HG03558 (cell line): ENCODE results near the gene KCNV2.

Source experiments
- ATAC-seq: cut with Tn5 transposase; IDR thresholded peaks from one replicate; pipeline ENCODE4 v1.9.1; 2021; ENCODE audit warnings: moderate number of reproducible peaks; ENCODE audit not compliant: unreplicated experiment; ENCODE audit errors: extremely low read depth

The KCNV2 gene

DNA sequence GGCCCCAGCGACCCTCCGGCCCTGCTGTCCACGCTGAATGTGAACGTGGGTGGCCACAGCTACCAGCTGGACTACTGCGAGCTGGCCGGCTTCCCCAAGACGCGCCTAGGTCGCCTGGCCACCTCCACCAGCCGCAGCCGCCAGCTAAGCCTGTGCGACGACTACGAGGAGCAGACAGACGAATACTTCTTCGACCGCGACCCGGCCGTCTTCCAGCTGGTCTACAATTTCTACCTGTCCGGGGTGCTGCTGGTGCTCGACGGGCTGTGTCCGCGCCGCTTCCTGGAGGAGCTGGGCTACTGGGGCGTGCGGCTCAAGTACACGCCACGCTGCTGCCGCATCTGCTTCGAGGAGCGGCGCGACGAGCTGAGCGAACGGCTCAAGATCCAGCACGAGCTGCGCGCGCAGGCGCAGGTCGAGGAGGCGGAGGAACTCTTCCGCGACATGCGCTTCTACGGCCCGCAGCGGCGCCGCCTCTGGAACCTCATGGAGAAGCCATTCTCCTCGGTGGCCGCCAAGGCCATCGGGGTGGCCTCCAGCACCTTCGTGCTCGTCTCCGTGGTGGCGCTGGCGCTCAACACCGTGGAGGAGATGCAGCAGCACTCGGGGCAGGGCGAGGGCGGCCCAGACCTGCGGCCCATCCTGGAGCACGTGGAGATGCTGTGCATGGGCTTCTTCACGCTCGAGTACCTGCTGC lies 839 bp downstream of the KCNV2 start:
- ATAC-seq, result no peak

DNA sequence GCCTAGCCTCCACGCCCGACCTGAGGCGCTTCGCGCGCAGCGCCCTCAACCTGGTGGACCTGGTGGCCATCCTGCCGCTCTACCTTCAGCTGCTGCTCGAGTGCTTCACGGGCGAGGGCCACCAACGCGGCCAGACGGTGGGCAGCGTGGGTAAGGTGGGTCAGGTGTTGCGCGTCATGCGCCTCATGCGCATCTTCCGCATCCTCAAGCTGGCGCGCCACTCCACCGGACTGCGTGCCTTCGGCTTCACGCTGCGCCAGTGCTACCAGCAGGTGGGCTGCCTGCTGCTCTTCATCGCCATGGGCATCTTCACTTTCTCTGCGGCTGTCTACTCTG lies 1.4 kb downstream of the KCNV2 start:
- no peak for ATAC-seq

DNA sequence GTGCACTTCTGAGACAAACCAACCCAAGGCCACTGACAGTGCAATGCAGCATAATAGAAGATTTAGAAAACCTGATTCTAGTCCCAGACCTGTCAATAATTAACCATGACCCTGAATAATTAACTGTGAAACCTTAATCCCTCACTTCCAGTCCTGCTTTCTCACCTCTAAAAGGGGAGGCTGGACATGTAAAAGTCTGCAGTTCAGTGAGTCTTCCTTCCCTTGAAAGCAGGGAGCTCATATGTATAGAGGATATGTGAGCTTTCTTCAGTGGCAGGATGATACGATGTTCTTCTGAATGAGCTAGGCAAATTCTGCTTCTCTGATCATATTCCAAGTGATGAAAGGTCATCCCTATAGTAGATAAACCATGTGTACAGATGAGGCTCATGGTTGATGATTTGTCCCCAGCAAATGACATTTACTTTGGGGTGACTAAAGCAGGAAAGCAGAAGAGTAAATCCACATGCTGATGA lies 2.9 kb downstream of the KCNV2 start:
- ATAC-seq, result no peak

DNA sequence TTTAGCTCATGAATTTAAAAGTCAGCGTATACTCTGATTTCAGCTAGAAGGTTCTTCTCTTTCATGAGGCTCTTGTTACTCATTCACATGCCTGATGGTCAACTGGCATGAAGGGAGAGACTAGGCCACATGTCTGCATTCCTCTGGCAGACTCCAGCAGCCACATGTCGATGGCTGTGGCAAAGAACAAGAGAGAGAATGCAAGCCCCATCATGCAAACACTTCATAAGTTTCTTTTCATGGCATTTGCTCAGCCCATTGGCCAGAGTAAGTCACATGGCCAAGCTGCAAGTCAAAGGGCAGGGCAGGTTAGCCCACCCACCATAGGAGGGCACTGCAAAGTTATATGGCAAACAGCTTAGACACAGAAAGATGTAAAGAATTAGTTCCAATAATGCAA lies 5.4 kb downstream of the KCNV2 start:
- no peak for ATAC-seq

DNA sequence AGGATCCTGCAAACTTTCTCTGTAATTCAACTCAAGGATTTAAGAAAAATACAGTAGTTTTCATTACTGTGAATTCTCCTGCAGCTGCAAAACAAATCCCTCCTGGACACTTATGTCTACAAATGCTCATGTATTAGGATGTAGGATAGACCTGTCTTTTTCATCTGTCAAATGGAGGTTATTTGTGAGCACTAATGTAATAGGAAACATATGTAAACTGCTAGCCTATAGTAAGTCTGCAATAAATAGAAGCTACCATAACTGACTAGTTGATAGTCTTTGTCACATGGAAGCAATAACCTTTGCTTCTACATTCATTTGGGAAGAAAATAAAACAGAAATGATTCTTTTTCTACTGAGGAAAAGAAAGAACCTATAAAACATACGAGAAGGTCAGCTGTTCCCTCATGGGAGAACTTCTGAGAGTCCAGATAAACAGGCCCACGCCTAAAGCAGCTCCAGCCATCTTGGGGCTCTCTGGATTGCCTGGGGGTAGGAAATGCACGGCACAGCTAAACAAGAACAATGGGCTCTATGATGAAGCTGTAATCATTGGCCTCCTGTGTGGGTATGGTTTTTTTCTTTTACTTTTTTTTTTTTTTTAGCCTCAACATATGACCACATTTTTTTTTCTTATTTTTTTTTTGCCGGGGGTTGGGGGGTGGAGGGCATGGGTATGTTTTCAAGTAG lies 6.2 kb downstream of the KCNV2 start:
- ATAC-seq, result no peak

DNA sequence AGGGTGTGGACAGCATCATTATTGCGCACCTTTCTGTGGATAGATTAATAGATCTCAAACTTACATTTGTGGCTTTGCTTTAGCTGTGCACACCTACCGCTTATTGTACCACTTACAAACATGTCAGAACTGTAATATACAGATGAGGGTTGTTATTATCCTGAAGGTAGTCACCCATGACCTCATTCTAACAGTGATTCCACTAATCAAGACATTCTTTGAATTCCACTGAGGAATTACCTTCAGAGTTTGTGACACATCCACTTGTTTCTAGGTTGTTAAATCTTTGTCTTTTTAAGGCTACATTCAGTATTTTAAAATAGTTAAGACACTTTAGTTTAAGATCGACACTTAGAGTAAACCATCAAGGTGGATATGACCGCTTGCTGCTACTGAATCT lies 7.8 kb downstream of the KCNV2 start:
- no peak for ATAC-seq

DNA sequence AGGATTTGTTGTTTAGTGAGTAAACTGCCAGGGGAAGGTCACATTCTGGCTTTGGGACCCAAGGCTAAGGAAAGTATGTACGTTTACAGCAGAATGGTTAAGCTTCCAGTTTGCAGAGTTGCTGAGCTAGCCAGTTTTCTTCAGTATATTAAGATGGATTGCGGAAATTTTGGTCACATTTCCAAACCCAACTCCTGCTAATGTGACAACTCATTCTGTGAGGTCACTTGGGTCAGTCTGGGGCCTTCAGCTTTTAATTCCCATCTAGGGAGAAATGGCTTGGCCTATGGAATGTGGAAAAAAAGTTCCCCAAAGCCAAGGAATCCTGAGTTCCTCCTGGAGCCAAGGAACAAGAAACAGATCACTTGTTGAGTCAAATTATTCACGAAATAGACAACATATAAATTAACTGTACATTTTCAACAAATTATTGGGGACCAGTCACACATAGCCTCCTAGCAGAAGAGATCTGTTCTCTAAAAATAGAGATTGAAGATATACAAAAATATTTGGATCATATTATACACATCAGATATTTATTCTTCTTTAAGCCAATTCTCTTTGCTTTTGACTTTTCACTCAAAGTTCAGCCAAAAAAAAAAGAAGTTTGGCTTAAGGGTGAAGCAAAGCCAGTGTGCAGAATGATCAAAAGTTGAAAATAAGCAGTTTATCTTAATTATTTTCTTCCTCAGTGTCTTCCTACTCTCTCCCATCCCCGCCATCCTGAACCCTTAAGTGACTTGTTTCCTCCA lies 8.8 kb downstream of the KCNV2 start:
- ATAC-seq, result no peak

DNA sequence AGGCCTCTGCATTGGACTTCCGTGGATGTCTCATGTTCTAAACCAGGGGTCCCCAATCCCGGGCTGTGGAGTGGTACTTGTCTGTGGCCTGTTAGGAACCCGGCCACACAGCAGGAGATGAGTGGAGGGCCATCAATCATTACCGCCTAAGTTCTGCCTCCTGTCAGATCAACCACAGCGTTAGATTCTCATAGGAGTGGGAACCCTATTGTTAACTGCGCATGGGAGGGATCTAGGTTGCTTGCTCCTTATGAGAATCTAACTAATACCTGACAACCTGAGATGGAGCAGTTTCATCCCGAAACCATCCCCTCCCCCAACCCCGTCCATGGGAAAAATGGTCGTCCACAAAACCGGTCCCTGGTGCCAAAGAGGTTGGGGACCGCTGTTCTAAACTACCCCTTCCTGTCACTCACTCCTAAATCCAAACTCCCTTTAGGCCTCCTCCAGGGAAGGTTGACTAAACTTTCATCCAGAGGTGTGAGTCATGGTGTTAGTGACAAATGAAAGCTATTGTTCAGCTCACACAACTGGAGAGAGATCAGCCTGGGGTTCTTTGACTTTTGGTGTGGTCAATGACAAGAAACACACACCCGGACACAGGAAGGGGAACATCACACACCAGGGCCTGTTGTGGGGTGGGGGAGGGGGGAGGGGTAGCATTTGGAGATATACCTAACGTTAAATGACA lies 9.5 kb downstream of the KCNV2 start:
- ATAC-seq, result no peak

DNA sequence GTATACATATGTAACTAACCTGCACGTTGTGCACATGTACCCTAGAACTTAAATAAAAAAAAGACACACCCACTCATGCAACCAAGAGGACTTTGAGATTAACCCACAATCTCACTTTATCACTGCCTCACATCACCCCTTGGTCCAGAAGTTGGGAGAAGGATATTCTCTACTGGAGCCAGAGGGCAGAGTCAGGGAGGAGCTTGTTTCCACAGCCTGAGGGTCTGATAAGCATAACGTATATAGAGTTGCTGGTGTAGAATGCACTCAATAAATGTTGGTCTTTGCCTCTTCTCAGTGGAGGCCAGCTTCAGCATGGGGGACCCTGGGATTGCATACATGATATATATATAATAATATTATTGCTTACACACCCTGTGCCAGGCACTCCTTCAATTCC lies 10.1 kb downstream of the KCNV2 start:
- no peak for ATAC-seq

DNA sequence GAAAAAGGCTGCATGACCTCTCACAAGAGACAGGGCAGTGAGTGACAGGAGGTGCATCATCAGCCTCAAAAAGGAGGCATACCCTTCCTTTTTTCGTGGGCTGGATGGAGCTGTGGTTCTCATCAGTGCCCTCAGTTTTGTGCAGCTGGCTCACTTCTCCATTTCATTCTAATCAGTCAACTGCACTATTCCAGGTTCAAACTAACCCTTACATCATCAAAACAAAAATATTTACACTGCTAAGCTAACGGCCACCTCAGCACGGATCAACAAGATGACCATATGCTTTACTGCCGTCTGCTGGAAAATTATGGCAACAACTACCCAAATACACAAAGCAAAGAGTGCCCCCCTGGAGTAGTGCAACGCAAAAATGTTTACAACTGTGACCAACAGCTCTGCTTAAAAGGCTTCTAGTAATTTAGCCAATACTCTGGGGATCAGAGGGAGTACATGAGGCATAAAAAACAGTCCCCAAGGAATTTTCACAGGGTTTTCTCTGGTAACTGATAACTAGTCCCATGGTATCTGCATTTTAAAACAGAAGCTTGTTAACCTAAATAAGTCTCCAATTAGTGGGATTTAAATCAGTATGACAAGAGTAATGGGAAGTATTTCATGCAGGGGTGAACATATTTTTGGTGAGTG lies 10.8 kb downstream of the KCNV2 start:
- ATAC-seq, result peak; percentile 68

DNA sequence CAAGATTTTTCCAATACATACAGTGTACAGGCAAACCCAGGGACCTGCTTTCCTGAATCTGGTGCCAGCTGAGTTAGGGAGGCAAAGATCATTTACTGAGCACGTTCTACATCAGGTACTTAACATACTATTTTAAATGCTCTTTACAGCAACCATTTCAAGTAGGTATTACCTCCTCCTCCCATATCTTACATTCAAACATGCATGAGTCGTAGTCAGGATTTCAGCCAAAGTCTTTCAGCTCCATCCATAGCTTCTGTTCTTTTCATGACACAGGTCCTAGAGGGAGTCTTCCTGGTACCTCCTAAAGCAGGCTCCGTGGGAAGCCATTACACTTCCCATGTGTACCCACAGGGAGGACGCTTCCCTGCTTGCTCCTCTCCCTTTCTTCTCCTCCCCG lies 11.7 kb downstream of the KCNV2 start:
- no peak for ATAC-seq

DNA sequence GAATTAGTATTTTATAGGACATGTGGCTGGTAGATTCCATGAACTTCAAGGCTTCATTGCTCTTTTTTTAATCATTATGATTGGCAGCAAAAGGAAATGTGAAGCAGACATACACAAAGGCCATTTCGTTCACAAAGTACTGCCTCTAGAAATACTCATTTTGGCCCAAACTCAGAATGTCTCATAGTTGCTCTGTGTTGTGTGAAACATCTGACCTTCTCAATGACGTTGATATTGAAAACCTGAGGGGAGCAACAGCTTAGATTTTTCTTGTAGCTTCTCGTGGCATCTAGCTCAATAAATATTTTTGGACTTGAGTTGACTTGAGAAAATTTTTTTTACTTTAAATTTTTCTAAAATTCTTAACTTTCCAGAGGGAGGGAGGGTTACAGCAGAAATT lies 12.4 kb downstream of the KCNV2 start:
- ATAC-seq, result no peak

DNA sequence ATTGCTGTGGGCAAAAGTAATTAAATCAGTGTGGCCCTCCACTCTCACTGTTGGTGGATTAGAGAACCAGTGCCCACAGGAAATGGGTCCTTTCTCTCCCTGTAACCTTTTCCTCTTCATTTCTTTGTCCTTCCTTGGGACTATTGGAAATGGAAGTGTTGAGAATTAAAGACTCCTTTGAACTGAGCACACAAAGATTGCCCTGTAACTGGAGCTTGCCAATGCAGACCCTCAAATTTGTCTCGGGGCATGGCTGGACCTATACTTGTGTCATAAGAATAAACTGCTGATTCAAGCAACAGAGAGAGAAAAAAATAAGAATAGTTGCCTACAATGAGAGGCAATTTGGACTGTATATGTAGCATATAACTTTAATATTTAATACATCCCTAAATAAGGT lies 13.7 kb downstream of the KCNV2 start:
- ATAC-seq, result no peak

DNA sequence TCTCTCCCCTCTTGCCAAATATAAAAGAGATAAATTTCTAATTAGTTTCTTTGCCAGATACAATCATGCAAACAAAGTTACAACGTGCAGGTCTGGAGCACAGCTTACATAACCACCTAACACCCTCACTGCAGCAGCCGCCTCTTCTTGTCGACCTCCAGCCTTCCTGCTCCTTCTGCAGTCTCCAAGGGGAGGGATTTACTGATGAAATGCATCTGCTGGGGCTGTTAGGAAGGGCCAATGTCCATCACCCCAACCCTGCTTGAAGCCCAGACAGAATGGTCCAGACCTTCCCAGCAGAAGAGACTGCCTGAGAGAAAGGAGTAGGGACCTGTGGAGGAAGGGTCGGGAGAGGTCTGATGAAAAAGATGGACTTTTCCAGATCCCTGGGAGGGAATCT lies 15.2 kb downstream of the KCNV2 start:
- ATAC-seq, result no peak

DNA sequence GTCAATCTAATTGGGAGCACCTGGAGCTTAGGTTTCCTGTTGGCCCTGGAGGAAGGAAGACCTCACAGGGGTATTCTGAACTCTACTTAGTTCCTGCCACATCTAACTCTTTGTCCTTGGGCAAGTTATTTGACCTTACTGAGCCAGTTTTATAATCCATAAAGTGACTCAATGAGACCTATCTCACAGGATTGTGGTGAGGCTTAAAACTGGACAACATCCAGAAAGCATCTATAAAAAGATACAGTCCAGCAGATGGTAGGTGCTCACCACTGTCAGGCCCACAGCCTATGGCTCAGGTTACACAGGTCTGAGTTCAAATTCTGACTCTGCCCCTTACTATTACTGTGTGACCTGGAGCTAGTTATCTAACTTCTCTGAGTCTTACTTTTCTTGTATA lies 23.3 kb downstream of the KCNV2 start:
- no peak for ATAC-seq

DNA sequence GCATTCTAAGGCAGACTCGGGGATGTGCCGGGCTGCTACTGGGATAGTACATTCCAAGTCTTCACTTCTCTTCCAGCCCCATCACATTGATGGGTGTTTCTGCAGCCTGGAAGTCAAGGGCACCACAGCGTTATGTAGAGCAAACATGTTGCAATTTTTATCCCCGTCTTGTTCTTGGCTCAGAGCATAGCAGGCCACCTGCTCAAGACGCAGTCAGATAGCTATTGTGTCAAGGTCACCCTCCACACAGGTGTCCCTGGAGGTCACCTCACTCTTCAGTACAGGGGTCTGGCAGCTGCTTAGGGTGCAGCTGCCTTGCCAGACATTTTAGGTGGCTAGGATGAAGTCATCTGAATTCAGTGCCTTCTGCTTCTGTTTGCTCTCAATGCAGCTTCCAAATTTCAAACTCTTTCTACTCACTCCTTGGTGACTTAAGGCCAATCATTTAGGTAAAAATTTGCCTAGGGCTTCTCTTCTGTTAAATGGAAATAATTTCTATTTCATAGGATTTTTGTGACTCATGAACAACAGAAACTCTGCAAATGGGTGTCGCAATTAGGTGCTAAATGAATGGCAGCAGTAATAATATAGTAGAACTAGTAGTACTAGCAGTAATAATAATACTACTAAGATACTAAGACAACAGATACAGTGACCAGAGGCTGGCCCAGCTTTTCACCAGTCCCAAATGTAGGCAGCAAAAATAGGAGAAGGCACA lies 24.3 kb downstream of the KCNV2 start:
- no peak for ATAC-seq

DNA sequence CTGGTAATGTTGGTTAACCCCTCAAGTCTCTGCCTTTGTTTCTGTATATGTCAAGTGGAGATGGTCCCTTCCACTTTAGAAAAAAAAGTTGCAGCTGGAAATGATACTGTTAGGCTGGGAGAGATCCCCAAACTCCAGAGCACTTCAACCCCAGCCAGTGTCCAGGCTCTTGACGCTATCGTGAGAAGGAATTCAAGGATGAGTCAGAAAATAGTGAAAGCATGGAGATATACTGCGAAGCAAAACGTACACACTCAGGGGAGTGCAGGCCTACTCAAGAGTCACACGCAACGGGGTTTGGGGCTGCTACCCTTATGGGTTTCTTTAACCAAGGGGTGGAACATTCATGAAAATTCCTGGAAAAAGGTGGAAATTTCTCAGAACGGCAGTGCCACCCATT lies 24.9 kb downstream of the KCNV2 start:
- ATAC-seq, result no peak

DNA sequence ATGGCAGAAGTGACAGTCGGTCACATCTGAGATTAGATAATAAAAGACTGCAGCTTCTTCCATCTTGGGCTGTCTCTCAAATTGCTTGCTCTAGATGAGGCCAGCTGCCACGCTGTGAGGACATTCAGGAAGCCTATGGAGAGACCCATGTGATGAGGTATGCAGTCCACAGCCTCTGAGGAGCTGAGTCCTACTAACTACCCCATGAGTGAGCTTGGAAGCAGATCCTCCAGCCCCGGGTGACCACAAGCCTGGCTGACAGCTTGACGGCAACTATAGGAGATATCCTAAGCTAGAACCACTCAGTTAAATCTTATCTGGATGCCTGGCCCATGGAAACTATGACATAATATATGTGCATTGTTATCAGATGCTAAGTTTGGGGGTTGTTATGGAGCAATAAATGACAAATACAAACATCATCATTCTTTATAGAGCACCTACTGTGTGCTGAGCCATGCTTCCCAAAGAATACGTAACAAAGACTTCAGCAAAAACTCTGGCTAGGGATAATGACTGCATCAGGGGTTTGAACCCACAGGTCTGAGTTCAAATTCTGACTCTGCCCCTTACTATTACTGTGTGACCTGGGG lies 26.7 kb downstream of the KCNV2 start:
- ATAC-seq, result no peak

DNA sequence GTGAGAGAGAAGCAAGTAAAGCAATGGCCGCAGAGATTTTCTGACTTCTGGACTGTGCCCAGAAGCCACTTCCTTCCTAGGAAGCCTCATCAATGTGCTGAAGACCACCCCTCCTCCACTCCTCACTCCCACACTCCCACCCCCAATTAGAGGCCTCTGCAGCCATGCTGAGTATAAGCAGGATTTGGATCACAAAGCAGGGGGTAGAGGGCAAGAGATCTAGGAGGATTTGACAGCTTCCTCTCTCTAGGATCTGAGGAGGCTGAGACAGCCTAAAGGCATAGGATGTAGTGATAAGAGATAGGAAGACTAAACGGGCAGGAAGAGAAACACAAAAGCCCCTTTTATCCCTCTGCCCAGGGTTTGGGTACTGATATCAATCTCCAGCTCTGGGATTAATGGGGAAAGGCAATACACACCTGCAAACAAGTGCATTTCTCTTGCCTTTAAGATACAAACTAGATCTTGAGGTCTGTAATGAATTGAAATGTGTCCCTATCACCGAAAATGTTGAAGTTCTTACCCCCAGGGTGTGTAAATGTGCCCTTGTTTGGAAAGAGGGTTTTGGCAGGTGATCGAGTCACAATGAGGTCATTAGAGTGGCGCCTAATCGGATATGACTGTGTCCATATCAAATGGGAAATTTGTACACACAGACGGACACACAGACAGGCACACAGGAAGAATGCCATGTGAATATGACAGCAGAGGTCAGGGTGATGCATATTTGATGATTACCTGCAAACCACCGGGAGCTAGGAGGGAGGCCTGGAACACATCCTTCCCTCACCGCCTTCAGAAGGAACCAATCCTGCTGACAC lies 28.5 kb downstream of the KCNV2 start:
- no peak for ATAC-seq
